ENCODE data around the gene CARNS1. TPM values are rescaled to one million over a fixed set of nuclear protein-coding genes. Genes with fewer than 3 reads are reported as not detected.

CARNS1 gene
- total and polyA plus RNA-seq, 2 of the 13 experiments (the other 11 are each of a cell fraction or from before 2014, with no cell fraction given), result not detected

DNA sequence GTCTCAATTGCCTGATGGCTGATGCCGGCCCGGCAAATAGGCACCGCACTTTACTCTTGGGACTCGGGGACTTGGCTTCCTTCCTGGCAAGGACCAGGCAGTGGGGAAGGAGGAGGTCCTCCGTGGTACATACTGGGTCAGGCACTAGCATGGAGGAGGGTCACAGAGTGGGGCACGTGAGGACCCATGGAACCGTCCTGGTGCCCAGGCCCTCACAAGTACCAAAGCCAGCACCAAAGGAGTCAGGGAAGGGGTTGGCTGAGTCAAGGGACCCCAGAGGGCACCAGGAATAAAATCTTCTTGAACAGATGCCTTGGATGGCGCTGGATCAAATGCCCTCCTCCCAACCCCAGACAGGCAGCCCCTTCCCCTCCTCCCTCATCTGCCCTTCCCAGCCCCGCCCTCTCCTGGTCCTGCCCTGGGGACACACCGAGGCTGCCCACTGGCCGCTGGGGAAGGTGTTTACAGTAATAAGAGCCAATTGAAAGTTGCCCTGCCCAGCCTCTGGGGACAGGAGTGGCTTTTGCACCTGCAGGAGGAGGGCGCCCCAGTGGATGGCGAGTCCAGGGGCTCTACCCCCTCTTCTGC, 5.6 kb upstream of the CARNS1 start:
- peak; percentile 61 for DNase-seq (ENCODE audit: low spot score)
- in situ Hi-C loops (cut with HindIII; ENCODE audit: extremely low pct_ligation_motif_present, low pct_unique_long_range_greater_than_20kb) (no loop called here), intact Hi-C loops (cut with micrococcal nuclease; ENCODE audit: unreplicated experiment) (no loop called here)
- POLR2A ChIA-PET, result no interaction called here
- 7% methylated on average over 5 of the region's 13 CpGs for WGBS (ENCODE audit: low lambda C conversion rate)
- H2AFZ ChIP-seq (ENCODE audit: low read length), result no peak overlapping the region
- peak; percentile 64 for ATAC-seq
- no peak overlapping the region; the same call in 1 of the 2 replicates for H3K9ac ChIP-seq (ENCODE audit: insufficient read depth, low read depth, low read length)
- peak overlapping the region; percentile 74 for H3K4me2 ChIP-seq (ENCODE audit: low read depth, low read length)
- CTCF ChIA-PET (ENCODE audit: low intra/inter-chr PET ratio, low total read pairs), result no interaction called here
- H3K4me3 ChIP-seq (replicated peaks in 1 of 3; ENCODE audit: insufficient read depth in 1 of 3, low read depth in 2 of 3, low read length in 3 of 3), result peak overlapping the region in 2 of 3 experiments; percentile 12 to 56; a peak in 2 of 6 replicates
- H3K27ac ChIP-seq (ENCODE audit: extremely low read length, insufficient read depth, low read length), result no peak overlapping the region
- no TSS peak for BruUV-seq (replicated peaks)
- H3K4me1 ChIP-seq (ENCODE audit: insufficient read depth, low read length), result peaks cover 58% of the 10 kb centered on the region
- H3K9me3 ChIP-seq (ENCODE audit: low read length), result no peaks in the 10 kb centered on the region
- no peaks in the 10 kb centered on the region for H3K36me3 ChIP-seq (replicated peaks in 1 of 2; ENCODE audit: control insufficient read depth in 1 of 2, insufficient read depth in 2 of 2, low read length in 2 of 2)
- H3K79me2 ChIP-seq (ENCODE audit: insufficient read depth, low read length), result no peaks in the 10 kb centered on the region
- FAIRE-seq, result no peak
- H4K20me1 ChIP-seq (ENCODE audit: insufficient read depth, low read length), result no peaks in the 10 kb centered on the region
- peaks cover 4 to 39% of the 10 kb centered on the region in 2 experiments; a peak in 4 of 5 replicates for H3K27me3 ChIP-seq (ENCODE audit: control insufficient read depth in 1 of 2, insufficient read depth in 2 of 2, low read length in 2 of 2)
- no peak for TF ChIP-seq EP300 (IDR thresholded peaks at IDR 0.05; ENCODE audit: low read depth in 2 of 2, low read length in 2 of 2)
- TF ChIP-seq EP300 (CRISPR knock-in tag; IDR thresholded peaks at IDR 0.05; ENCODE audit: borderline replicate concordance), result no peak
- no peak for TF ChIP-seq ZNF672 (CRISPR knock-in tag; IDR thresholded peaks at IDR 0.05)
- no peak for TF ChIP-seq SPEN (CRISPR knock-in tag; IDR thresholded peaks at IDR 0.05; ENCODE audit: low read depth)
- TF ChIP-seq ZNF335 (CRISPR knock-in tag; IDR thresholded peaks at IDR 0.05), result no peak
- TF ChIP-seq TAF1 (CRISPR knock-in tag; IDR thresholded peaks at IDR 0.05), result no peak
- TF ChIP-seq ZFP82 (CRISPR knock-in tag; IDR thresholded peaks at IDR 0.05; ENCODE audit: borderline replicate concordance), result no peak
- TF ChIP-seq, protein P1, sequence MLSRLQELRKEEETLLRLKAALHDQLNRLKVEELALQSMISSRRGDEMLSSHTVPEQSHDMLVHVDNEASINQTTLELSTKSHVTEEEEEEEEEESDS (CRISPR knock-in tag; IDR thresholded peaks at IDR 0.05; ENCODE audit: borderline replicate concordance), result no peak
- no peak for TF ChIP-seq ZNF44 (CRISPR knock-in tag; IDR thresholded peaks at IDR 0.05)
- TF ChIP-seq, protein P2, sequence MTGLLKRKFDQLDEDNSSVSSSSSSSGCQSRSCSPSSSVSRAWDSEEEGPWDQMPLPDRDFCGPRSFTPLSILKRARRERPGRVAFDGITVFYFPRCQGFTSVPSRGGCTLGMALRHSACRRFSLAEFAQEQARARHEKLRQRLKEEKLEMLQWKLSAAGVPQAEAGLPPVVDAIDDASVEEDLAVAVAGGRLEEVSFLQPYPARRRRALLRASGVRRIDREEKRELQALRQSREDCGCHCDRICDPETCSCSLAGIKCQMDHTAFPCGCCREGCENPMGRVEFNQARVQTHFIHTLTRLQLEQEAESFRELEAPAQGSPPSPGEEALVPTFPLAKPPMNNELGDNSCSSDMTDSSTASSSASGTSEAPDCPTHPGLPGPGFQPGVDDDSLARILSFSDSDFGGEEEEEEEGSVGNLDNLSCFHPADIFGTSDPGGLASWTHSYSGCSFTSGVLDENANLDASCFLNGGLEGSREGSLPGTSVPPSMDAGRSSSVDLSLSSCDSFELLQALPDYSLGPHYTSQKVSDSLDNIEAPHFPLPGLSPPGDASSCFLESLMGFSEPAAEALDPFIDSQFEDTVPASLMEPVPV (CRISPR knock-in tag; IDR thresholded peaks at IDR 0.05), result no peak
- TF ChIP-seq PPARG (CRISPR knock-in tag; conservative IDR thresholded peaks at IDR 0.05), result no peak
- no peak for TF ChIP-seq CHCHD3 (CRISPR knock-in tag; IDR thresholded peaks at IDR 0.05)
- no peak for TF ChIP-seq ZNF598 (CRISPR knock-in tag; IDR thresholded peaks at IDR 0.05; ENCODE audit: borderline replicate concordance)
- no peak for TF ChIP-seq CCDC6 (CRISPR knock-in tag; IDR thresholded peaks at IDR 0.05)
- TF ChIP-seq, protein P3, sequence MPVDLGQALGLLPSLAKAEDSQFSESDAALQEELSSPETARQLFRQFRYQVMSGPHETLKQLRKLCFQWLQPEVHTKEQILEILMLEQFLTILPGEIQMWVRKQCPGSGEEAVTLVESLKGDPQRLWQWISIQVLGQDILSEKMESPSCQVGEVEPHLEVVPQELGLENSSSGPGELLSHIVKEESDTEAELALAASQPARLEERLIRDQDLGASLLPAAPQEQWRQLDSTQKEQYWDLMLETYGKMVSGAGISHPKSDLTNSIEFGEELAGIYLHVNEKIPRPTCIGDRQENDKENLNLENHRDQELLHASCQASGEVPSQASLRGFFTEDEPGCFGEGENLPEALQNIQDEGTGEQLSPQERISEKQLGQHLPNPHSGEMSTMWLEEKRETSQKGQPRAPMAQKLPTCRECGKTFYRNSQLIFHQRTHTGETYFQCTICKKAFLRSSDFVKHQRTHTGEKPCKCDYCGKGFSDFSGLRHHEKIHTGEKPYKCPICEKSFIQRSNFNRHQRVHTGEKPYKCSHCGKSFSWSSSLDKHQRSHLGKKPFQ (CRISPR knock-in tag; IDR thresholded peaks at IDR 0.05; ENCODE audit: insufficient replicate concordance), result no peak
- peak; percentile 75 for TF ChIP-seq SP2 (CRISPR knock-in tag; IDR thresholded peaks at IDR 0.05)
- TF ChIP-seq NFE2L1 (CRISPR knock-in tag; IDR thresholded peaks at IDR 0.05; ENCODE audit: borderline replicate concordance), result no peak
- TF ChIP-seq ZNF564 (CRISPR knock-in tag; IDR thresholded peaks at IDR 0.05), result no peak
- no peak for TF ChIP-seq HES4 (CRISPR knock-in tag; IDR thresholded peaks at IDR 0.05; ENCODE audit: borderline replicate concordance)
- TF ChIP-seq DNMT3B (CRISPR knock-in tag; conservative IDR thresholded peaks at IDR 0.05), result no peak
- 0 out of 2 replicates have a peak, but pooled peaks have one; percentile 27 for TF ChIP-seq RFXAP (CRISPR knock-in tag; IDR thresholded peaks at IDR 0.05; ENCODE audit: borderline replicate concordance)
- 0 out of 2 replicates have a peak, but pooled peaks have one; percentile 17 for TF ChIP-seq GATAD2A (CRISPR knock-in tag; IDR thresholded peaks at IDR 0.05)
